A549 (cell line): ENCODE measurements around the gene KLHL34. TPM values are rescaled to one million over a fixed set of nuclear protein-coding genes. Genes with fewer than 3 reads are reported as not detected.

Experiments used
- ATAC-seq, 2 experiments: fragments of 200-7000 bp in 1 of 2; fragments of >200 bp in 1 of 2; cut with Nextera tagmentation in 1 of 2; cut with Tn5 transposase in 1 of 2; 3 replicates each; pipeline versions ENCODE4 v1.8.0 to v1.9.1; 2018 to 2020; ENCODE audit warnings: mild to moderate bottlenecking in 1 of 2, moderate library complexity in 1 of 2
- CTCF ChIA-PET: fragments of 300-600 bp; sonication (Branson Sonifier 250); formaldehyde crosslinking; extraction: SDS; loops from one replicate; lab custom pipeline; 2021; ENCODE audit warnings: antibody characterized with exemption, inconsistent platforms; lab: Yijun Ruan, JAX
- POLR2A ChIA-PET: fragments of 350-600 bp; formaldehyde crosslinking; extraction: SDS; loops from one replicate; lab custom pipeline; 2021; ENCODE audit warnings: antibody characterized with exemption, inconsistent platforms; lab: Yijun Ruan, JAX
- DNase-seq, 2 experiments: peaks; one replicate each; pipeline versions ENCODE4 v3.0.0 to v3.0.0-alpha.2; 2011 to 2016; ENCODE audit warnings: low read depth in 1 of 2, low spot score in 1 of 2
- FAIRE-seq: peaks from 2 replicates; lab custom pipeline; 2011; peaks lifted over from hg19 to GRCh38; lab: Jason Lieb, UNC
- H3K27ac ChIP-seq, 2 experiments: fragments of >200 bp; sonication (Bioruptor Twin); formaldehyde crosslinking; 3 replicates each; pipeline ENCODE4 v1.5.1; 2016 to 2017
- H3K4me1 ChIP-seq: fragments of >200 bp; sonication (Bioruptor Twin); formaldehyde crosslinking; 3 replicates; pipeline ENCODE4 v1.6.1; 2016
- H3K4me2 ChIP-seq: fragments of >200 bp; sonication (Bioruptor Twin); formaldehyde crosslinking; 3 replicates; pipeline ENCODE4 v1.6.1; 2016
- H3K4me3 ChIP-seq: fragments of >200 bp; sonication (Bioruptor Twin); formaldehyde crosslinking; 3 replicates; pipeline ENCODE4 v1.5.1; 2016
- H3K9me3 ChIP-seq: fragments of >200 bp; sonication (Bioruptor Twin); formaldehyde crosslinking; 3 replicates; pipeline ENCODE4 v1.6.1; 2016
- CEBPB ChIP-seq, 2 experiments: fragments of >200 bp in 1 of 2; sonication (Bioruptor Twin) in 1 of 2; formaldehyde crosslinking in 1 of 2; IDR thresholded peaks; 2 replicates each; pipeline ENCODE4 v1.6.1; 2012 to 2016
- CHD2 ChIP-seq: fragments of 150-350 bp; IDR thresholded peaks from 2 replicates; pipeline ENCODE4 v1.6.1; 2014; ENCODE audit warnings: low read length; ENCODE audit not compliant: partially characterized antibody
- EHF ChIP-seq: fragments of 250-450 bp; sonication (Bioruptor Pico); IDR thresholded peaks from 2 replicates; pipeline ENCODE4 v1.5.0; 2020; ENCODE audit warnings: mild to moderate bottlenecking
- ESRRA ChIP-seq: fragments of 150-350 bp; IDR thresholded peaks from 2 replicates; pipeline ENCODE4 v1.6.1; 2014; ENCODE audit warnings: mild to moderate bottlenecking, low read length, borderline replicate concordance
- FOSB ChIP-seq: fragments of 250-450 bp; sonication (Bioruptor Pico); IDR thresholded peaks from 2 replicates; pipeline ENCODE4 v1.5.0; 2020; ENCODE audit warnings: mild to moderate bottlenecking, moderate library complexity
- HOXB5 ChIP-seq: fragments of 250-450 bp; sonication (Bioruptor Pico); IDR thresholded peaks from 2 replicates; pipeline ENCODE4 v1.5.0; 2020; ENCODE audit warnings: mild to moderate bottlenecking, moderate library complexity
- JUN ChIP-seq, 2 experiments: fragments of >200 bp; sonication (Bioruptor Twin); formaldehyde crosslinking; IDR thresholded peaks; 2 replicates in 1 of 2; 3 replicates in 1 of 2; pipeline ENCODE4 v1.6.1; 2016 to 2017
- JUNB ChIP-seq: fragments of >200 bp; sonication (Bioruptor Twin); formaldehyde crosslinking; IDR thresholded peaks from 2 replicates; pipeline ENCODE4 v1.6.1; 2016
- KDM5A ChIP-seq: fragments of 200-600 bp; sonication (generic); IDR thresholded peaks from 2 replicates; pipeline ENCODE4 v1.6.1; 2016; ENCODE audit warnings: antibody characterized with exemption, mild to moderate bottlenecking
- NPAS2 ChIP-seq: fragments of 250-450 bp; sonication (Bioruptor Pico); IDR thresholded peaks from 2 replicates; pipeline ENCODE4 v1.8.0; 2022; ENCODE audit warnings: mild to moderate bottlenecking, moderate library complexity, borderline replicate concordance
- PHF8 ChIP-seq: fragments of 200-600 bp; sonication (generic); IDR thresholded peaks from 2 replicates; pipeline ENCODE4 v1.6.1; 2016; ENCODE audit warnings: low read depth, mild to moderate bottlenecking, antibody characterized with exemption, moderate library complexity, borderline replicate concordance
- POLR2A ChIP-seq: IDR thresholded peaks from 2 replicates; pipeline ENCODE4 v1.6.1; 2012; ENCODE audit warnings: mild to moderate bottlenecking, low read length
- RCOR1 ChIP-seq: fragments of 150-350 bp; IDR thresholded peaks from 2 replicates; pipeline ENCODE4 v1.6.1; 2014; ENCODE audit warnings: antibody characterized with exemption, low read length, low read depth
- RNF2 ChIP-seq: fragments of 200-600 bp; sonication (generic); IDR thresholded peaks from 2 replicates; pipeline ENCODE4 v1.6.1; 2016; ENCODE audit warnings: low read depth, mild to moderate bottlenecking, antibody characterized with exemption, moderate library complexity, borderline replicate concordance
- SREBF2 ChIP-seq: fragments of 450-650 bp; IDR thresholded peaks from 2 replicates; pipeline ENCODE4 v1.6.1; 2014; ENCODE audit warnings: mild to moderate bottlenecking, moderate library complexity
- TFCP2L1 ChIP-seq: fragments of 250-450 bp; sonication (Bioruptor Pico); IDR thresholded peaks from 2 replicates; pipeline ENCODE4 v1.5.0; 2021; ENCODE audit warnings: mild to moderate bottlenecking
- TP53 ChIP-seq: fragments of 250-450 bp; sonication (Bioruptor Pico); IDR thresholded peaks from 2 replicates; pipeline ENCODE4 v1.5.0; 2021; ENCODE audit warnings: mild to moderate bottlenecking, moderate library complexity
- WGBS: methylation state at CpG from one replicate; pipeline ENCODE4 v1.1.6; 2017; ENCODE audit errors: missing lambda C conversion rate; 5-methylcytosine and 5-hydroxymethylcytosine counted together
- polyA plus RNA-seq, 4 experiments: library from polyadenylated mRNA; depleted of rRNA in 3 of 4; stranded (reverse); fragments of >200 nt; fragmentation: RNase III in 1 of 4; extraction: RNeasy Plus Mini Kit Qiagen cat#74134 plus additional on column Dnase treatment in 1 of 4; gene quantifications; 2 replicates in 3 of 4; 3 replicates in 1 of 4; pipeline ENCODE4 v1.2.3, GENCODE V29; 2011 to 2017
- TF ChIP-seq, protein P1 (sequence below): IDR thresholded peaks from 2 replicates; pipeline ENCODE4 v1.6.1; 2012
- TF ChIP-seq, protein P2 (sequence below): fragments of 200-600 bp; sonication (generic); IDR thresholded peaks from 2 replicates; pipeline ENCODE4 v1.6.1; 2016; ENCODE audit warnings: antibody characterized with exemption, mild to moderate bottlenecking, moderate library complexity
- TF ChIP-seq, protein P3 (sequence below): fragments of 250-450 bp; sonication (Bioruptor Pico); IDR thresholded peaks from 2 replicates; pipeline ENCODE4 v1.5.0; 2021; ENCODE audit warnings: mild to moderate bottlenecking, moderate library complexity, borderline replicate concordance
- TF ChIP-seq, protein P4 (sequence below): fragments of 450-650 bp; IDR thresholded peaks from 2 replicates; pipeline ENCODE4 v1.6.1; 2014; ENCODE audit warnings: antibody characterized with exemption
- TF ChIP-seq, protein P5 (sequence below): IDR thresholded peaks from 2 replicates; pipeline ENCODE4 v1.6.1; 2012

KLHL34 gene
- polyA plus RNA-seq, 2 of the 4 experiments (the other 2 are of a cell fraction): not detected

DNA sequence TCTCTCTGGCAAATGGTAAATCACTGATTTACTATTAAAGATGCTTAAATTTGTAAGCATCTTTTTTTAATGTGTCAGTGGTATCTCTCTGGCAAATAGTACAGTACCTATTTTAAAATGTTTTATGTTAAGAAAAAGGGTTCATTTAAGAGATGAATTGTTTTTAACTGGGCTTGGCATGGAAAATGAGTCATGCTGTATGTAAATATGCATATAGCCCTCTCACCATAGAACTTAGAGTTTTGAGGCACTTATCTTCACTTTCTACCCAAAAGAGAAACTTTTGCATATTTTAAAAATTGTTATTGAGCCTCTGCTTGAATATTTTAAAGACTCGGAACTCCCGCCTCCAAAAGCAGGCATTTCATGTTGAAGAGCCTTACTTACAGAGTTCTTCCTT, 37.9 kb downstream of the KLHL34 start:
- Histone ChIP-seq H3K4me1 (peaks cover 5% of the 10 kb centered on the region; the same call in 1 of the 3 replicates), H3K27ac (no peak overlapping the region), H3K4me3 (no peak overlapping the region), H3K4me2 (no peak overlapping the region), H3K9me3 (no peaks in the 10 kb centered on the region)
- DNase-seq (no peak), ATAC-seq (no peak), FAIRE-seq (peak; percentile 54)
- TF ChIP-seq, protein P1, sequence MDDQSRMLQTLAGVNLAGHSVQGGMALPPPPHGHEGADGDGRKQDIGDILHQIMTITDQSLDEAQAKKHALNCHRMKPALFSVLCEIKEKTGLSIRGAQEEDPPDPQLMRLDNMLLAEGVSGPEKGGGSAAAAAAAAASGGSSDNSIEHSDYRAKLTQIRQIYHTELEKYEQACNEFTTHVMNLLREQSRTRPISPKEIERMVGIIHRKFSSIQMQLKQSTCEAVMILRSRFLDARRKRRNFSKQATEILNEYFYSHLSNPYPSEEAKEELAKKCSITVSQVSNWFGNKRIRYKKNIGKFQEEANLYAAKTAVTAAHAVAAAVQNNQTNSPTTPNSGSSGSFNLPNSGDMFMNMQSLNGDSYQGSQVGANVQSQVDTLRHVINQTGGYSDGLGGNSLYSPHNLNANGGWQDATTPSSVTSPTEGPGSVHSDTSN: no peak
- TF ChIP-seq NPAS2 (CRISPR knock-in tag): no peak
- TF ChIP-seq KDM5A: no peak
- TF ChIP-seq TP53 (CRISPR knock-in tag): no peak
- TF ChIP-seq, protein P2, sequence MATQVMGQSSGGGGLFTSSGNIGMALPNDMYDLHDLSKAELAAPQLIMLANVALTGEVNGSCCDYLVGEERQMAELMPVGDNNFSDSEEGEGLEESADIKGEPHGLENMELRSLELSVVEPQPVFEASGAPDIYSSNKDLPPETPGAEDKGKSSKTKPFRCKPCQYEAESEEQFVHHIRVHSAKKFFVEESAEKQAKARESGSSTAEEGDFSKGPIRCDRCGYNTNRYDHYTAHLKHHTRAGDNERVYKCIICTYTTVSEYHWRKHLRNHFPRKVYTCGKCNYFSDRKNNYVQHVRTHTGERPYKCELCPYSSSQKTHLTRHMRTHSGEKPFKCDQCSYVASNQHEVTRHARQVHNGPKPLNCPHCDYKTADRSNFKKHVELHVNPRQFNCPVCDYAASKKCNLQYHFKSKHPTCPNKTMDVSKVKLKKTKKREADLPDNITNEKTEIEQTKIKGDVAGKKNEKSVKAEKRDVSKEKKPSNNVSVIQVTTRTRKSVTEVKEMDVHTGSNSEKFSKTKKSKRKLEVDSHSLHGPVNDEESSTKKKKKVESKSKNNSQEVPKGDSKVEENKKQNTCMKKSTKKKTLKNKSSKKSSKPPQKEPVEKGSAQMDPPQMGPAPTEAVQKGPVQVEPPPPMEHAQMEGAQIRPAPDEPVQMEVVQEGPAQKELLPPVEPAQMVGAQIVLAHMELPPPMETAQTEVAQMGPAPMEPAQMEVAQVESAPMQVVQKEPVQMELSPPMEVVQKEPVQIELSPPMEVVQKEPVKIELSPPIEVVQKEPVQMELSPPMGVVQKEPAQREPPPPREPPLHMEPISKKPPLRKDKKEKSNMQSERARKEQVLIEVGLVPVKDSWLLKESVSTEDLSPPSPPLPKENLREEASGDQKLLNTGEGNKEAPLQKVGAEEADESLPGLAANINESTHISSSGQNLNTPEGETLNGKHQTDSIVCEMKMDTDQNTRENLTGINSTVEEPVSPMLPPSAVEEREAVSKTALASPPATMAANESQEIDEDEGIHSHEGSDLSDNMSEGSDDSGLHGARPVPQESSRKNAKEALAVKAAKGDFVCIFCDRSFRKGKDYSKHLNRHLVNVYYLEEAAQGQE: no peak
- TF ChIP-seq JUNB: no peak
- TF ChIP-seq CHD2: no peak
- TF ChIP-seq, protein P3, sequence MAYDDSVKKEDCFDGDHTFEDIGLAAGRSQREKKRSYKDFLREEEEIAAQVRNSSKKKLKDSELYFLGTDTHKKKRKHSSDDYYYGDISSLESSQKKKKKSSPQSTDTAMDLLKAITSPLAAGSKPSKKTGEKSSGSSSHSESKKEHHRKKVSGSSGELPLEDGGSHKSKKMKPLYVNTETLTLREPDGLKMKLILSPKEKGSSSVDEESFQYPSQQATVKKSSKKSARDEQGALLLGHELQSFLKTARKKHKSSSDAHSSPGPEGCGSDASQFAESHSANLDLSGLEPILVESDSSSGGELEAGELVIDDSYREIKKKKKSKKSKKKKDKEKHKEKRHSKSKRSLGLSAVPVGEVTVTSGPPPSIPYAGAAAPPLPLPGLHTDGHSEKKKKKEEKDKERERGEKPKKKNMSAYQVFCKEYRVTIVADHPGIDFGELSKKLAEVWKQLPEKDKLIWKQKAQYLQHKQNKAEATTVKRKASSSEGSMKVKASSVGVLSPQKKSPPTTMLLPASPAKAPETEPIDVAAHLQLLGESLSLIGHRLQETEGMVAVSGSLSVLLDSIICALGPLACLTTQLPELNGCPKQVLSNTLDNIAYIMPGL (CRISPR knock-in tag): no peak
- TF ChIP-seq HOXB5 (CRISPR knock-in tag): no peak
- no peak for TF ChIP-seq RCOR1
- TF ChIP-seq JUN (IDR thresholded peaks at IDR 0.05): no peak
- no peak for TF ChIP-seq ESRRA
- POLR2A ChIA-PET: no interaction called here
- WGBS: 90% methylated on average over 2 of the region's 2 CpGs
- CTCF ChIA-PET: no interaction called here

DNA sequence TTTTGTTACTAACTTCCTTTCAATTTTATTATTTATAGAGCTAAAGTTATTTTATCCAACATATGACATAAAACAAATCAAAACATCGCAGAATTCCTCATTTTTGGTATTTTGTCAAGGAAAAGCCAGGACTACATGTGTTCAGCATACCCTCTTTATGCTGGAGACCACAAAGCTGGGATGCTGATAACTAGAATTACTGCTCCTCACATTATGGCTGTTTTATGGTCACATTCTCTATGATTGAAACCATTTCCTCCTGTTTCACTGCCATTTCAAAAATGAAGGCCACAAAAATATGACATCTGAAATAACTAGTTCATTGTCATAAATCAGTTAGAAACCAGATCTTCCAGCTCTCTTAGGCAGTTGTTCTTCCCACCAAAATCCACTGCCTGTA, 41.7 kb downstream of the KLHL34 start:
- ATAC-seq: no peak
- TF ChIP-seq JUN (IDR thresholded peaks at IDR 0.05): no peak
- TF ChIP-seq POLR2A: no peak
- TF ChIP-seq RNF2: no peak
- TF ChIP-seq FOSB: no peak
- no peak for TF ChIP-seq PHF8
- no peak for TF ChIP-seq KDM5A
- TF ChIP-seq, protein P4, sequence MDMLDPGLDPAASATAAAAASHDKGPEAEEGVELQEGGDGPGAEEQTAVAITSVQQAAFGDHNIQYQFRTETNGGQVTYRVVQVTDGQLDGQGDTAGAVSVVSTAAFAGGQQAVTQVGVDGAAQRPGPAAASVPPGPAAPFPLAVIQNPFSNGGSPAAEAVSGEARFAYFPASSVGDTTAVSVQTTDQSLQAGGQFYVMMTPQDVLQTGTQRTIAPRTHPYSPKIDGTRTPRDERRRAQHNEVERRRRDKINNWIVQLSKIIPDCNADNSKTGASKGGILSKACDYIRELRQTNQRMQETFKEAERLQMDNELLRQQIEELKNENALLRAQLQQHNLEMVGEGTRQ: no peak
- no peak for TF ChIP-seq HOXB5 (CRISPR knock-in tag)
- no peak for TF ChIP-seq TFCP2L1
- TF ChIP-seq, protein P3 (CRISPR knock-in tag): no peak
- no peak for TF ChIP-seq SREBF2
- TF ChIP-seq CEBPB (IDR thresholded peaks at IDR 0.05): no peak
- TF ChIP-seq EHF (CRISPR knock-in tag): no peak
- TF ChIP-seq, protein P5, sequence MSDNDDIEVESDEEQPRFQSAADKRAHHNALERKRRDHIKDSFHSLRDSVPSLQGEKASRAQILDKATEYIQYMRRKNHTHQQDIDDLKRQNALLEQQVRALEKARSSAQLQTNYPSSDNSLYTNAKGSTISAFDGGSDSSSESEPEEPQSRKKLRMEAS: no peak
- TF ChIP-seq, all 56 proteins: peak for 0
- no peak overlapping the region for H3K27ac ChIP-seq
- DNase-seq (no peak), FAIRE-seq (no peak)
- no peak overlapping the region for H3K4me2 ChIP-seq
- no peak overlapping the region for H3K4me3 ChIP-seq
- ChIA-PET CTCF (no interaction called here), POLR2A (no interaction called here)
- 57% methylated on average over 1 of the region's 1 CpG for WGBS
- H3K4me1 ChIP-seq: no peaks in the 10 kb centered on the region
- H3K9me3 ChIP-seq: no peaks in the 10 kb centered on the region
